CD4-positive, alpha-beta memory T cell (primary cell): ENCODE measurements around the gene IQGAP2. TPM values are rescaled to one million over a fixed set of nuclear protein-coding genes. Genes with fewer than 3 reads are reported as not detected.

ENCODE experiments used
- CTCF ChIA-PET: fragments of 350-600 bp; sonication (Branson Sonifier 250); formaldehyde crosslinking; loops from one replicate; lab custom pipeline; 2021; ENCODE audit warnings: inconsistent platforms; ENCODE audit not compliant: partially characterized antibody; lab: Charles Lee
- POLR2A ChIA-PET: fragments of 350-600 bp; sonication (Branson Sonifier 250); formaldehyde crosslinking; loops from one replicate; lab custom pipeline; 2021; ENCODE audit not compliant: partially characterized antibody; lab: Charles Lee
- DNase-seq, 5 donors: peaks; one replicate each; pipeline versions ENCODE4 v3.0.0 to v3.0.0-alpha.2; 2020 to 2022; ENCODE audit warnings: mixed read lengths in 1 of 5
- H3K27ac ChIP-seq: one replicate; pipeline ENCODE4 v1.7.0; 2013; ENCODE audit warnings: low read depth, low read length
- H3K27me3 ChIP-seq: 2 replicates; pipeline ENCODE4 v1.7.0; 2013; ENCODE audit warnings: mild to moderate bottlenecking, low read length, moderate library complexity; ENCODE audit not compliant: insufficient read depth
- H3K36me3 ChIP-seq: 2 replicates; pipeline ENCODE4 v1.7.0; 2013; ENCODE audit warnings: mild to moderate bottlenecking, low read length, moderate library complexity; ENCODE audit not compliant: insufficient read depth
- H3K4me1 ChIP-seq: 2 replicates; pipeline ENCODE4 v1.7.0; 2013; ENCODE audit warnings: mild to moderate bottlenecking, low read length, moderate library complexity; ENCODE audit not compliant: insufficient read depth
- H3K4me3 ChIP-seq, 2 donors: one replicate each; pipeline ENCODE4 v1.7.0; 2013; ENCODE audit warnings: low read length in 2 of 2, mild to moderate bottlenecking in 1 of 2
- H3K9me3 ChIP-seq, 2 donors: one replicate each; pipeline ENCODE4 v1.7.0; 2013; ENCODE audit warnings: low read length in 2 of 2, control low read depth in 1 of 2; ENCODE audit not compliant: control insufficient read depth in 1 of 2
- H3K27ac Mint-ChIP-seq, 7 donors: one replicate each; pipeline ENCODE4 v1.8.0; 2020 to 2021; ENCODE audit warnings: mixed read lengths in 7 of 7, mild to moderate bottlenecking in 6 of 7, inconsistent platforms in 3 of 7, moderate library complexity in 3 of 7
- H3K27me3 Mint-ChIP-seq, 2 donors: one replicate each; pipeline ENCODE4 v1.8.0; 2020 to 2021; ENCODE audit warnings: mixed read lengths in 2 of 2
- H3K36me3 Mint-ChIP-seq, 2 donors: one replicate each; pipeline ENCODE4 v1.8.0; 2020 to 2021; ENCODE audit warnings: mixed read lengths in 2 of 2, inconsistent platforms in 1 of 2, mild to moderate bottlenecking in 1 of 2
- H3K4me1 Mint-ChIP-seq, 4 donors: one replicate each; pipeline ENCODE4 v1.8.0; 2020 to 2021; ENCODE audit warnings: mixed read lengths in 4 of 4, mild to moderate bottlenecking in 1 of 4
- H3K4me3 Mint-ChIP-seq, 8 donors: one replicate each; pipeline ENCODE4 v1.8.0; 2020 to 2021; ENCODE audit warnings: mixed read lengths in 8 of 8, mild to moderate bottlenecking in 7 of 8, moderate library complexity in 6 of 8, inconsistent platforms in 3 of 8
- H3K9me3 Mint-ChIP-seq, 8 donors: one replicate each; pipeline ENCODE4 v1.8.0; 2020 to 2021; ENCODE audit warnings: mixed read lengths in 8 of 8, mild to moderate bottlenecking in 5 of 8, inconsistent platforms in 3 of 8, moderate library complexity in 1 of 8
- intact Hi-C: fragments of 100-400 bp; cut with micrococcal nuclease; formaldehyde crosslinking; loops from one replicate; pipeline ENCODE4 v1.15.1; 2023
- polyA plus RNA-seq, 2 donors: library from polyadenylated mRNA; unstranded; fragments of 300-500 nt; fragmentation: Illumina TruSeq; gene quantifications; one replicate each; pipeline ENCODE4 v1.2.3, GENCODE V29; 2021
- total RNA-seq, 2 experiments: library from RNA; stranded (reverse); gene quantifications; one replicate each; pipeline ENCODE4 v1.2.3, GENCODE V29; 2021

The IQGAP2 gene
- total and polyA plus RNA-seq, 4 experiments from 2014 or later: 24.7 to 126 (median 98.5) TPM

DNA sequence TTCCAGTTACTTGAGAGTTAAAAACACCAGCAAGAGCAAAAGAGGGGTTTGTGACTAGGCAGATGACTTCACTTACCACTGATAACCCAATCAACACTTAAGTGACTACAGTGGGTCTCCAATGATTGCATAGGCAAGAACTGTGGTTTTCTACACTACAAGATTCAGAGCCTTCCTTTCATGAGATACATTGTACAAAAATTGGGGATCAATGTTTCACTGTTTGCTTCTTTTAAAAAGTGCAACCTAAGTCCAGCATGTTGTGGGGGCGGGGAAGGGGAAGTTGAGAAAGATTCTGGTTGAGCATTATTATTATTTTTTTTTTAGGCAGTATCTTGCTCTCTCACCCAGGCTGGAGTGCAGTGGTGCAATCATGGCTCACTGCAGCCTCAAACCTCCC is 3.6 kb downstream of the IQGAP2 start:
- H3K4me1 ChIP-seq: peaks cover 79% of the 10 kb centered on the region
- ChIA-PET POLR2A (interaction anchor here (1.1 to 5.4 kb wide), 2 partner anchors 64 to 138 kb away, joined by 4 to 87 read pairs; no protein-coding TSS in a partner anchor), CTCF (interaction anchor here (1.3 to 13.0 kb wide), 5 partner anchors 10 to 177 kb away, joined by 3 to 140 read pairs (median 4); no protein-coding TSS in a partner anchor)
- Mint-ChIP-seq H3K4me3 (peak overlapping the region in 7 of 8 donors; percentile 3 to 97 (median 52)), H3K4me1 (peaks cover 63 to 96% (median 77%) of the 10 kb centered on the region in 4 donors), H3K36me3 (peaks cover 8 to 45% of the 10 kb centered on the region in 2 donors), H3K27me3 (no peaks in the 10 kb centered on the region), H3K9me3 (peaks cover 0 to 3% (median 0%) of the 10 kb centered on the region in 8 donors), H3K27ac (peak overlapping the region; percentile 1 to 99 (median 26))
- no peak overlapping the region for H3K27ac ChIP-seq
- H3K9me3 ChIP-seq: no peaks in the 10 kb centered on the region
- intact Hi-C loops: loop anchor here (10.0 kb wide), 2 partner anchors 328 to 368 kb away; no protein-coding TSS in a partner anchor
- H3K4me3 ChIP-seq: no peak overlapping the region
- H3K36me3 ChIP-seq: no peaks in the 10 kb centered on the region
- H3K27me3 ChIP-seq: no peaks in the 10 kb centered on the region
- no peak for DNase-seq

DNA sequence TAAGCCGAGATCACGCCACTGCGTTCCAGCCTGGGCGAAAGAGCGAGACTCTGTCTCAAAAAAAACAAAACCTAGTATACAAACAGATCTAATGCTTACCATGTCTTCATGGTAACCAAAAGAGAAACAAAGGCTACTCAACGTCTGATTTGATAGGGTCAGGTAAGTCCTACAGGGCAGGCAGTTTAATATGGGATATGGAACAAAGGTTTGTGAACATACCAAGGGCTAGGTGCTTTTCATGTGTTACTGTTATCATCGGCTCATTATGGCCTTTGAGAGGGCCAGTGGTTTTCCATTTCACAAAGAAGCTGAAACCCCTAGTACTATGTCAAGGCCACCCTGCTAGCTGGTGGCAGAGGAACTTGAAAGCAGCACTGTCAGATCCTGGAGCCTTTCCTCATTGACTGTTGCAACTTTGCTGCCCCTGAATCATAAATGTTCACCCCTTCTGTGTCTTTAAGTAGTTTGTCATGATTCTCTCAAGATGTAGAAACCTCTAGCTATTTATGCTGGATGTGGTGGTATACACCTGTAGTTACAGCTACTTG is 5.1 kb downstream of the IQGAP2 start:
- Mint-ChIP-seq H3K9me3 (no peaks in the 10 kb centered on the region), H3K4me1 (peaks cover 67 to 95% (median 81%) of the 10 kb centered on the region in 4 donors), H3K27me3 (no peaks in the 10 kb centered on the region), H3K4me3 (peak overlapping the region in 6 of 8 donors; percentile 34 to 69 (median 49)), H3K36me3 (peaks cover 11 to 43% of the 10 kb centered on the region in 2 donors), H3K27ac (peak overlapping the region; percentile 61 to 99 (median 78))
- ChIA-PET CTCF (interaction anchor here (0.8 to 13.0 kb wide), 6 partner anchors 9 to 175 kb away, joined by 3 to 140 read pairs (median 6); no protein-coding TSS in a partner anchor), POLR2A (interaction anchor here (0.6 to 1.7 kb wide), 4 partner anchors 65 to 139 kb away, joined by 3 to 8 read pairs (median 4); no protein-coding TSS in a partner anchor)
- Histone ChIP-seq H3K36me3 (peaks cover 4% of the 10 kb centered on the region), H3K4me3 (no peak overlapping the region), H3K27ac (no peak overlapping the region), H3K27me3 (no peaks in the 10 kb centered on the region), H3K4me1 (peaks cover 85% of the 10 kb centered on the region), H3K9me3 (no peaks in the 10 kb centered on the region)
- no peak for DNase-seq
- intact Hi-C loops: loop anchor here (10.0 kb wide), 2 partner anchors 327 to 367 kb away; no protein-coding TSS in a partner anchor

DNA sequence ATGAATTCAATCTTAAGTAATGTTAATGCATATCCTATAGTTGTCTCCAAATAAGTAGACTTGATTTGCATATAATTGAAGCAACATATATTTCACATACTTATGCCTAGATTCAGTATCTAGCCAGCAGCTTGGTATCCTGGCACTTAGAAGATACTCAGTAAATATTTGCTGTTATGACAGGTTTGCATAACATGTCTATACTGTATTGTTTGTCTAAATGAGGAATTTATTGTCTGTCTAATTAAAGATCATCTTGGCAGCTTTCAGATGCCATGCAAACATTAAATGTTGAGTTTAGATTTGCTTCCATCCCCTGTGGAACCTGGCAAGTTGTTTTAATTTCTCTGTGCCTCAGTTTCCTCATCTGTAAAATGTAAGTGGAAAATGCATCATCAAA is 9.4 kb downstream of the IQGAP2 start:
- peak overlapping the region in 2 of 8 donors; percentile 18 to 50 for H3K4me3 Mint-ChIP-seq

DNA sequence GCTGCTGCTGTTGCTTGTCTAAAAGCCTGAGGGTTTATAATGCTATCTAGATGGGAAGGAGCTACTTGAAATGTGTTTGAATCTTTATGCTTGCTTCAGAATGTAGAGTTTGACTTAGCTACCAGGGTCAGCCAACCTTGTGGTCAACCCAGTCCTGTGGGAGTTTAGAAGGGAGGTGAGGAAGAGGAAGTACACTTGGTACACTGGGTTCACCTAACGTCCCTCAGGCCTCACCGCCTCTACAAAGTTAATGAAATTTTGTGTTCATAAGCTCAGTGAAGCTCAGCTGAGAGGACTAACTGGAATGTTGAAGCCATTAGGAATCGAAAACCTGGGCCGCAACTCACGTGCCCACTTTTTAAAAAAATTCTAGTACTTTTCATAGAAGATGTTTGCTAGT is 10.7 kb downstream of the IQGAP2 start:
- peaks cover 58 to 89% (median 73%) of the 10 kb centered on the region in 4 donors for H3K4me1 Mint-ChIP-seq
- peak overlapping the region in 1 of 8 donors; percentile 27 for H3K4me3 Mint-ChIP-seq
- peaks cover 4% of the 10 kb centered on the region for H3K36me3 ChIP-seq
- no peak overlapping the region for H3K27ac ChIP-seq
- H3K27ac Mint-ChIP-seq: peak overlapping the region in 5 of 7 donors; percentile 20 to 77 (median 34)
- H3K4me3 ChIP-seq: no peak overlapping the region
- no peak for DNase-seq
- no peaks in the 10 kb centered on the region for H3K27me3 Mint-ChIP-seq
- no peaks in the 10 kb centered on the region for H3K9me3 ChIP-seq
- H3K27me3 ChIP-seq: no peaks in the 10 kb centered on the region
- no peaks in the 10 kb centered on the region for H3K9me3 Mint-ChIP-seq
- H3K36me3 Mint-ChIP-seq: peaks cover 29 to 34% of the 10 kb centered on the region in 2 donors
- peaks cover 60% of the 10 kb centered on the region for H3K4me1 ChIP-seq
- ChIA-PET POLR2A (interaction anchor here (4.4 kb wide), 1 partner anchor 9 kb away, joined by 19 read pairs; no protein-coding TSS in a partner anchor), CTCF (interaction anchor here (1.7 to 6.6 kb wide), 2 partner anchors 8 to 105 kb away, joined by 5 to 34 read pairs; partner anchors contain the start of gene IQGAP2)
- intact Hi-C loops: no loop called here

More for the DNA sequence above, 9.4 kb downstream of the IQGAP2 start:
- H3K27me3 ChIP-seq: no peaks in the 10 kb centered on the region
- ChIA-PET CTCF (interaction anchor here (13.0 kb wide), 1 partner anchor 131 kb away, joined by 140 read pairs; no protein-coding TSS in a partner anchor), POLR2A (no interaction called here)
- Mint-ChIP-seq H3K27ac (peak overlapping the region in 4 of 7 donors; percentile 11 to 68 (median 44)), H3K36me3 (peaks cover 29 to 36% of the 10 kb centered on the region in 2 donors), H3K9me3 (no peaks in the 10 kb centered on the region), H3K27me3 (no peaks in the 10 kb centered on the region), H3K4me1 (peaks cover 65 to 93% (median 79%) of the 10 kb centered on the region in 4 donors)
- H3K36me3 ChIP-seq: peaks cover 4% of the 10 kb centered on the region
- no peak overlapping the region for H3K4me3 ChIP-seq
- intact Hi-C loops: no loop called here
- H3K27ac ChIP-seq: no peak overlapping the region
- no peak for DNase-seq
- peaks cover 66% of the 10 kb centered on the region for H3K4me1 ChIP-seq
- no peaks in the 10 kb centered on the region for H3K9me3 ChIP-seq

DNA sequence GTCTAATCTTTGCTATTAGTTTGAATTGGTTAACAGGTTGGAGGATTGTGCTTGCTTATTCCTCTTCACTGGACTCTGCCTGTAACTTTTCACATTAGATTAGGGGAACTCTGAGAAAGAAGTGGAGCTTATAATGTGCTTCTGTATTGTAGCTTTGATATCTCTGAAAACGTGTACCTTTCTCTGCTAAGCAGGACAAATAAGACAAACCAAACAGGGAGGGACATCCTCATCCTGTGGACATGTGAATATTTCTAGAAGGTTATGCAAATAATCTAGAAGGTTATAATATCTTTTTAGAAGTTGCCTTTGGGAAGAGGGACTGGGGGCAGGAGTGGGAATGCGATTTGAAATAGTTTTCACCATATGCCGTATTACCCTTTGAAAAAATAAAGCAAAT is 11.7 kb downstream of the IQGAP2 start:
- Mint-ChIP-seq H3K9me3 (no peaks in the 10 kb centered on the region), H3K4me1 (peaks cover 52 to 87% (median 69%) of the 10 kb centered on the region in 4 donors), H3K27ac (peak overlapping the region in 6 of 7 donors; percentile 11 to 82 (median 42)), H3K27me3 (no peaks in the 10 kb centered on the region), H3K36me3 (peaks cover 27 to 33% of the 10 kb centered on the region in 2 donors), H3K4me3 (peak overlapping the region in 3 of 8 donors; percentile 9 to 45 (median 29))
- H3K9me3 ChIP-seq: no peaks in the 10 kb centered on the region
- no peak for DNase-seq
- POLR2A ChIA-PET: interaction anchor here (1.2 to 4.4 kb wide), 2 partner anchors 10 to 59 kb away, joined by 3 to 19 read pairs; no protein-coding TSS in a partner anchor
- peaks cover 4% of the 10 kb centered on the region for H3K36me3 ChIP-seq
- intact Hi-C loops: no loop called here
- H3K27ac ChIP-seq: no peak overlapping the region
- no peaks in the 10 kb centered on the region for H3K27me3 ChIP-seq
- no peak overlapping the region for H3K4me3 ChIP-seq
- CTCF ChIA-PET: interaction anchor here (1.7 to 6.6 kb wide), 3 partner anchors 9 to 130 kb away, joined by 5 to 34 read pairs (median 5); partner anchors contain the start of gene IQGAP2
- H3K4me1 ChIP-seq: peaks cover 52% of the 10 kb centered on the region

DNA sequence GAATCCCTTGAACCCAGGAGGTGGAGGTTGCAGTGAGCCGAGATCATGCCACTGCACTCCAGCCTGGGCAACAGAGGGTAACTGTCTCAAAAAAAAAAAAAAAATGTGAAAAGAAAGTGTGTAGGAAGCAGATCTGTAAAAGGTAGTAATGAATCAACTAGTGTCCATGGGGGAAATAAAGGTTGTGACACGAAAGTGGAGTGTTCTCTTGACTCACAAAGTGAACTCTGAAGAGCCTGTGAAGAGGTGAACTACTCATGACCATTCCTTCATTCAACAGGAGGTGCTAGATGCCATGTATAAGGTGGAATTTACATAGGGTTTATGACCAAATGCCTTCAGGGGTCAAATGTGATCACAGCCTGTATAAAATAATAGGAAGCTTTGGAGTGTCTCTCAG is 12.8 kb downstream of the IQGAP2 start:
- peaks cover 29 to 30% of the 10 kb centered on the region in 2 donors for H3K36me3 Mint-ChIP-seq
- peak overlapping the region in 5 of 7 donors; percentile 49 to 81 (median 55) for H3K27ac Mint-ChIP-seq
- H3K27me3 ChIP-seq: no peaks in the 10 kb centered on the region
- peaks cover 48% of the 10 kb centered on the region for H3K4me1 ChIP-seq
- ChIA-PET CTCF (interaction anchor here (1.9 to 6.6 kb wide), 2 partner anchors 10 to 128 kb away, joined by 5 to 34 read pairs; partner anchors contain the start of gene IQGAP2), POLR2A (interaction anchor here (0.6 to 4.4 kb wide), 5 partner anchors 11 to 89 kb away, joined by 3 to 19 read pairs (median 3); no protein-coding TSS in a partner anchor)
- DNase-seq: no peak
- no peak overlapping the region for H3K27ac ChIP-seq
- intact Hi-C loops: no loop called here
- H3K4me3 ChIP-seq: no peak overlapping the region
- peak overlapping the region in 3 of 8 donors; percentile 23 to 31 (median 29) for H3K4me3 Mint-ChIP-seq
- no peaks in the 10 kb centered on the region for H3K9me3 ChIP-seq
- peaks cover 50 to 85% (median 65%) of the 10 kb centered on the region in 4 donors for H3K4me1 Mint-ChIP-seq
- H3K9me3 Mint-ChIP-seq: no peaks in the 10 kb centered on the region
- no peaks in the 10 kb centered on the region for H3K27me3 Mint-ChIP-seq
- H3K36me3 ChIP-seq: peaks cover 4% of the 10 kb centered on the region
